Neural crest cell (in vitro differentiated cells): ENCODE results near the gene MAML3. TPM values are rescaled to one million over a fixed set of nuclear protein-coding genes. Genes with fewer than 3 reads are reported as not detected.

Source experiments
- DNase-seq: peaks from one replicate; pipeline ENCODE4 v3.0.0; 2021; ENCODE audit warnings: low read depth, mixed read lengths, low spot score
- H3K27ac Mint-ChIP-seq: one replicate; pipeline ENCODE4 v1.8.0; 2021; ENCODE audit warnings: mild to moderate bottlenecking, mixed read lengths; ENCODE audit not compliant: unreplicated experiment
- H3K27me3 Mint-ChIP-seq: 2 replicates; pipeline ENCODE4 v1.8.0; 2021; ENCODE audit warnings: low read depth, mild to moderate bottlenecking, mixed read lengths
- H3K36me3 Mint-ChIP-seq: 2 replicates; pipeline ENCODE4 v1.8.0; 2021; ENCODE audit warnings: low read depth, mild to moderate bottlenecking, mixed read lengths
- H3K4me1 Mint-ChIP-seq: 2 replicates; pipeline ENCODE4 v1.8.0; 2021; ENCODE audit warnings: mixed read lengths
- H3K4me3 Mint-ChIP-seq: one replicate; pipeline ENCODE4 v1.8.0; 2021; ENCODE audit warnings: mild to moderate bottlenecking, mixed read lengths
- H3K9me3 Mint-ChIP-seq: 2 replicates; pipeline ENCODE4 v1.8.0; 2021; ENCODE audit warnings: mixed read lengths
- total RNA-seq: library from RNA; stranded (reverse); gene quantifications from 2 replicates; pipeline ENCODE4 v1.2.1, GENCODE V29; 2021
- TF ChIP-seq, protein P1 (sequence below): fragments of 200-600 bp; sonication (generic); conservative IDR thresholded peaks from 2 replicates; pipeline ENCODE4 v1.5.0; 2021; ENCODE audit warnings: antibody characterized with exemption, mild to moderate bottlenecking

MAML3 gene
- total RNA-seq, 1 donor from 2014 or later: 21.8 TPM

GRCh38 chr4:139865537-139865936 lies 288.4 kb downstream of the MAML3 start:
- DNase-seq: no peak
- H3K27ac Mint-ChIP-seq: no peak overlapping the region
- H3K4me3 Mint-ChIP-seq: no peak overlapping the region
- H3K4me1 Mint-ChIP-seq: peaks cover 30% of the 10 kb centered on the region
- H3K27me3 Mint-ChIP-seq: no peaks in the 10 kb centered on the region
- H3K36me3 Mint-ChIP-seq: peaks cover 6% of the 10 kb centered on the region
- TF ChIP-seq, protein P1, sequence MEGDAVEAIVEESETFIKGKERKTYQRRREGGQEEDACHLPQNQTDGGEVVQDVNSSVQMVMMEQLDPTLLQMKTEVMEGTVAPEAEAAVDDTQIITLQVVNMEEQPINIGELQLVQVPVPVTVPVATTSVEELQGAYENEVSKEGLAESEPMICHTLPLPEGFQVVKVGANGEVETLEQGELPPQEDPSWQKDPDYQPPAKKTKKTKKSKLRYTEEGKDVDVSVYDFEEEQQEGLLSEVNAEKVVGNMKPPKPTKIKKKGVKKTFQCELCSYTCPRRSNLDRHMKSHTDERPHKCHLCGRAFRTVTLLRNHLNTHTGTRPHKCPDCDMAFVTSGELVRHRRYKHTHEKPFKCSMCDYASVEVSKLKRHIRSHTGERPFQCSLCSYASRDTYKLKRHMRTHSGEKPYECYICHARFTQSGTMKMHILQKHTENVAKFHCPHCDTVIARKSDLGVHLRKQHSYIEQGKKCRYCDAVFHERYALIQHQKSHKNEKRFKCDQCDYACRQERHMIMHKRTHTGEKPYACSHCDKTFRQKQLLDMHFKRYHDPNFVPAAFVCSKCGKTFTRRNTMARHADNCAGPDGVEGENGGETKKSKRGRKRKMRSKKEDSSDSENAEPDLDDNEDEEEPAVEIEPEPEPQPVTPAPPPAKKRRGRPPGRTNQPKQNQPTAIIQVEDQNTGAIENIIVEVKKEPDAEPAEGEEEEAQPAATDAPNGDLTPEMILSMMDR: no peak
- H3K9me3 Mint-ChIP-seq: no peaks in the 10 kb centered on the region

- TF ChIP-seq, protein P1: no peak
- H3K9me3 Mint-ChIP-seq: no peaks in the 10 kb centered on the region
- H3K27me3 Mint-ChIP-seq: no peaks in the 10 kb centered on the region
- H3K27ac Mint-ChIP-seq: no peak overlapping the region
- H3K4me1 Mint-ChIP-seq: peaks cover 35% of the 10 kb centered on the region
- H3K4me3 Mint-ChIP-seq: no peak overlapping the region
- DNase-seq: no peak
- peaks cover 6% of the 10 kb centered on the region for H3K36me3 Mint-ChIP-seq
Observed at GRCh38 chr4:139863531-139863930, 290.5 kb downstream of the MAML3 start.

DNA sequence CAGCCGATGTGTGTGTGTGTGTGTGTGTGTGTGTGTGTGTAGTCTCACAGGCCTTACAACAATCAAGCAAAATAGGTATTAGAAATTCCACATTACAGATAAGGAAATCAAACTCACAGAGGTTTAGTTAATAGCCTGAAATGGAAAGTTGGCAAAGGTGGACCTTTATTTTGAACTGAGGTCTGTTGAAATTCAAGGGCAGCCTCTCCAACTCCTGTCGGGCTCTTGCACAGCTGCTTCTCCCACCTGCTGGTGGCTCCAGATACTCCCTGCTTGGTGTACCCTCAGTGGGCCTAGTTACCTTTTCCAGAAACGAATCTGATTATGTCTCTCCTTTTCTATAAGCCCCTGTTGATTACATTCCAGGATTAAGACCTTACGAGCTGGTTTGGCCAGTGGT lies 292.5 kb downstream of the MAML3 start:
- no peak overlapping the region for H3K27ac Mint-ChIP-seq
- TF ChIP-seq, protein P1: no peak
- no peaks in the 10 kb centered on the region for H3K9me3 Mint-ChIP-seq
- H3K27me3 Mint-ChIP-seq: no peaks in the 10 kb centered on the region
- peaks cover 6% of the 10 kb centered on the region for H3K36me3 Mint-ChIP-seq
- DNase-seq: no peak
- H3K4me1 Mint-ChIP-seq: peaks cover 42% of the 10 kb centered on the region
- H3K4me3 Mint-ChIP-seq: no peak overlapping the region

DNA sequence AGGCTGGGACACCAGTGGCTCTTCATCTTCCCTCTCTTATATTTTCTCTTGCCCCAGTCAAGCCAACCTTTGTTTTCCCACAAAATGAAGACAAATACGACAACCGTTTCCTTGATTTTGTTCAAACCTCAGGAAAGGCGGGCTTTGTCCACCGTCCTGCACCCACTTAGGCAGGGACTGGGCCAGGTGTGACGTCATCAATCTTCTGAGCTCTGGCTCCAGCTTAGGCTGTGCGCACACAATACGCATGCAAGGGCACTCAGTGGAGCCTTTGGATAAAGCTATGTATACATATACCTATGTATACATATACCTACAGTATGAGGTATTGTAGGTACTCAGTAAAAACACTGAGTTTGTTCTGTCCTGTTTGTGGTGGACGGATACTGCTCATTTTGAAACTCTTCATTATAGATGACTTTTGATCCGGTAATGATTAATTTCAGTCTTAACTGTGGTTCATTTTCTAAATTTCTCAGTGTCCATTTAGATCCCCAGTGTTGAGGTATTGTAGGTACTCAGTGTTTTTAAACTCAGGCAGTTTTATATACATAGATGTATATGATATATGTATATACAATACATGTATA lies 293.5 kb downstream of the MAML3 start:
- Mint-ChIP-seq H3K9me3 (no peaks in the 10 kb centered on the region), H3K4me1 (peaks cover 43% of the 10 kb centered on the region), H3K4me3 (peak overlapping the region; percentile 49), H3K36me3 (peaks cover 5% of the 10 kb centered on the region), H3K27ac (peak overlapping the region; percentile 72), H3K27me3 (no peaks in the 10 kb centered on the region)
- TF ChIP-seq, protein P1: no peak
- no peak for DNase-seq

DNA sequence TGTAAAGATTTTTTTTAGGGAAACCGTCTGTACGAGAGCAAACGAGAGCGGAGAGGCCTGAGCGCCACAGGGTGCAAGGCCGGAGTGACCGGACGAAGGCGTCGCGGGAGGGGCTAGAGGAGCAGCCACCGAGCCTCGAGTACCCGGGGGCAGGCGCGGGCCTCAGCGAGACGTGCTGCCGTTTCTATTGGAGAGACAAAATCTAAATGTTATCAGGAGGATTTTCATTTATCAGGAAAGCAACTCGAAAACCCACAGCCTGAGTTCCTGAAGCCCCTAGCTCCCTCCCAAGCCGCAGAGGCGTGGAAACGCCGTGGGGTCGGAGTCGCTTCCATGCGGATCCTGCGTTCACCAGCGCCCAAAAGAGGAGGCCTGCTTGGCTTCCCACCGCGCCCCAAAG lies 294.1 kb downstream of the MAML3 start:
- H3K4me3 Mint-ChIP-seq: no peak overlapping the region
- H3K36me3 Mint-ChIP-seq: peaks cover 4% of the 10 kb centered on the region
- H3K4me1 Mint-ChIP-seq: peaks cover 43% of the 10 kb centered on the region
- no peaks in the 10 kb centered on the region for H3K9me3 Mint-ChIP-seq
- no peak overlapping the region for H3K27ac Mint-ChIP-seq
- TF ChIP-seq, protein P1: no peak
- DNase-seq: no peak
- no peaks in the 10 kb centered on the region for H3K27me3 Mint-ChIP-seq
